Measurements from ENCODE around the gene PAX6.
A peak's percentile ranks its signal among the peaks of the same experiment; 100 is the strongest.

The PAX6 gene

DNA sequence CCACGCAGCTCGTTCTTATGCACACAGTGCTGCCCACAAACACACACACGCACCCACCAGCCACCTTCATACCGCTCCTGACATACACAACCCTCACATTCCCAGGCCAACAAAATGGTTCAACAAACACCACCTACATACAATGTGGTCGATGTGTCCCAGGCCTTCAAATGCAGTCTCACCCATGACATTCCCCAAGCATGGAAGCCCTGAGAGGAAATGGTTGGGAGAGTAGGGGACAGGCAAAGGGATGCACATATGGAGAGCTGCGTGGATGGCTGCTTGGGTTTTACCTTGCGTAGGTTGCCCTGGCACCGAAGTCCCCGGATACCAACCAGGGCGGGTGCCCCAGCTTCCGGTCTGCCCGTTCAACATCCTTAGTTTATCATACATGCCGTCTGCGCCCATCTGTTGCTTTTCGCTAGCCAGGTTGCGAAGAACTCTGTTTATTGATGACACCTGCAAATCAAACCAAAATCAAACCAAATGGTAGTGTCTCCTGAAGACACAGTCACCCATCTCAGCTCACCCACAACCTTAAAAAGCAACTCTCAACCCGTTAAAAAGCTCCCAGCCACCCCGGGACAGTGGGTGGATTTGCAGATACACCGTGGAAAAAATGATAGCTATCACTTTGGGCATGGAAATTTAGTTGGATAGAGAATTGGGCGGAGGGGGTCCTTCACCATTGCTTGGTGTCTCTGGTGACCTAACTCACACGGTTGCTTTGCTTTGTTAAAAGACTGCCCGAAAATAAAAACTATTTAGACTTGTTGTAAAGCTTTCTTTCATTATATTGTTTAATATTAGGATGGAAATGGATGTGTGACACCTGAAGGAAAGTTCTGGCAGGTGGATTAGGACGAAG is 10.5 kb downstream of the PAX6 start:
- Mint-ChIP-seq H3K4me1 (ENCODE audit: low read depth) (peaks cover 20% of the 10 kb centered on the region), H3K9me3 (no peaks in the 10 kb centered on the region), H3K27ac (peak overlapping the region; percentile 72), H3K36me3 (ENCODE audit: low read depth) (peaks cover 7% of the 10 kb centered on the region), H3K4me3 (peak overlapping the region; percentile 5), H3K27me3 (ENCODE audit: low read depth) (peaks cover 95% of the 10 kb centered on the region)
- DNase-seq (ENCODE audit: low spot score): no peak

DNA sequence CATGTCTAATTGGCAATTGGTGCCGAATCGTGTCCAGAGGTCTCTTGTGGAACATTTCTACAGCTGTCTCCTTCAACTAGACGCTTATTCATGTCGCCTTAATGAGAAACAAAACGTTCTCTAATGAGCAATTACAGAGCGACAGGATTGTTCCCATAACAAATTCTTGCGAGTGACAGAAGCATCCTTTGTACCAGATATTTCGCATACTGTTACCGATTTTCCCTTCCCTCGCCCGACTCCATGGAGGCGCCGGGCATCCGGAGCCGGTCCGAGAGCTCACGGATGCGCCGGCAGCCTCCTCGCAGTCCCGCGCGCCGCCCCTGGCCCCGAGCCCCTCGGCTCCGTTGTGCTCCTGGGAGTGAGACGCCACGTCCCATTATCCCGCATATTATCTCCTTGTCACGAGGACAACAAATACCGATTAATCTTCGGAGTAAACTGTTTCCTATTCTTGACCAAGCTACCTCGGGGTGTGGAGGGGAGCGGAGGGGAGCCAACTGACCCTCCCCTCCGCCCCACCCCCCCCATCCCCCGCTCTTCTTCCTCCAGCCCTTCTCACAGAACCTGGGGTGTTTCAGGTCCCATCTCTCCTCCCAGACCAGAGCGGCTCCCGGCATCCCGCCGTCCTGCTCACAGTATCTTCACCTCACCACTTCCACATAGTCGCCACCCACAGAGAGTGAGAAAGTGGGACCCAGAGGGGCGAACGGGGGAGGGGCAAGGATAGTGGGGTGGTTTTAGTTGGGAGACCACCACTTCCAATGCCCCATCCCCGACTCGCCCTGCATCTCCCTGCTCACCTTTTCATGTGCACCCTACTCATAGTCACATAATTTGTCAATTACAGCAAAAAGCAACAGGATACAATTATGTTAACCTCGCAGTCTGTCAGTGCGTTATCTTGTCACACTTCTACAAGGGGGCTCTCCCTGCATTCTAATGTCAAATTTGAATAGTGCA is 11.4 kb downstream of the PAX6 start:
- no peak for DNase-seq (ENCODE audit: low spot score)
- no peaks in the 10 kb centered on the region for H3K9me3 Mint-ChIP-seq
- H3K36me3 Mint-ChIP-seq (ENCODE audit: low read depth): peaks cover 7% of the 10 kb centered on the region
- peaks cover 92% of the 10 kb centered on the region for H3K27me3 Mint-ChIP-seq (ENCODE audit: low read depth)
- peaks cover 20% of the 10 kb centered on the region for H3K4me1 Mint-ChIP-seq (ENCODE audit: low read depth)
- peak overlapping the region; percentile 5 for H3K4me3 Mint-ChIP-seq
- peak overlapping the region; percentile 72 for H3K27ac Mint-ChIP-seq

DNA sequence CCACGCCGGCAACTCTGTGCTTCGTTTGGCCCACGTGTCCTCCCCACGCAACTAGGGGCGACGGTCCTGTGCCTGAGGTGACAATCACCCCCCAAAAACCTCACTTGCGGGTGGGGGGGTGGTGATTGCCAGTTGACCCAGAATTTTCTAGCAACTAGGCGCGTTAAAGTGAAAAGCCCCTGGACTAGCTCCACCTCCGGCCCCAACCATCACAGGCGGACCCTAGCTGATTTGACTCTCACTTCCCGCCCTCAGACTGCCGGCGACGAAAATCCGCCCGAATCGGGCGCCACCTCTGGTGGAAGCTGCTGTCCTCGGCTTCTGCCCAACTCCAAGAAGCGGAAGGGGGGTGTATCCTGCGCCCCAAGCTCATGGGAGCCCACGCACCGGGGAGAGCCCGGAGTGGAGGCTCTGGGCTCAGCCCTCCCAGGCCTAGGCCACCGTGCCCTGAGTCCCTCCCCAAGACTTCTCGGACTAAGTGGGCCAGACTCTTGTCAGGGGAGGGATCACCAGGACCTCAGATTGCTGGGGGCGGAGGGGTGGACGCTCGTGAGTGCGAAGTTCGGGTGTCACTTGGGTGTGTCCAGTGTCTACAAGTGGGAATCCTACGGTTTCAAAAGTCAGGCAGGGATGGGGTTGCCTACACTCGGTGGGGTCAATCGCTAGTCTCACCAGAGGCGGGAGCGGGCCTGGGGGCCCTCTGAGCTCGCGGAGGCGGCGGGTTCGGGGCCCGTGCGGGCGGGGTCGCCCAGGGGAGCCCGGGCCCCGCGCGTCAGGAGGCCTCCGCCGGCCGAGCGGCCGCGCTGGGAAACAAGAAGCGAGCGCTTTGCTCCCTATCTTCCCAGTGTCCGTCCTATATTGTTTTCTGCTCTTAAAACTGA is 12.3 kb downstream of the PAX6 start:
- H3K36me3 Mint-ChIP-seq (ENCODE audit: low read depth): peaks cover 6% of the 10 kb centered on the region
- H3K4me1 Mint-ChIP-seq (ENCODE audit: low read depth): peaks cover 17% of the 10 kb centered on the region
- no peaks in the 10 kb centered on the region for H3K9me3 Mint-ChIP-seq
- no peak overlapping the region for H3K27ac Mint-ChIP-seq
- no peak for DNase-seq (ENCODE audit: low spot score)
- H3K4me3 Mint-ChIP-seq: no peak overlapping the region
- H3K27me3 Mint-ChIP-seq (ENCODE audit: low read depth): peaks cover 90% of the 10 kb centered on the region

DNA sequence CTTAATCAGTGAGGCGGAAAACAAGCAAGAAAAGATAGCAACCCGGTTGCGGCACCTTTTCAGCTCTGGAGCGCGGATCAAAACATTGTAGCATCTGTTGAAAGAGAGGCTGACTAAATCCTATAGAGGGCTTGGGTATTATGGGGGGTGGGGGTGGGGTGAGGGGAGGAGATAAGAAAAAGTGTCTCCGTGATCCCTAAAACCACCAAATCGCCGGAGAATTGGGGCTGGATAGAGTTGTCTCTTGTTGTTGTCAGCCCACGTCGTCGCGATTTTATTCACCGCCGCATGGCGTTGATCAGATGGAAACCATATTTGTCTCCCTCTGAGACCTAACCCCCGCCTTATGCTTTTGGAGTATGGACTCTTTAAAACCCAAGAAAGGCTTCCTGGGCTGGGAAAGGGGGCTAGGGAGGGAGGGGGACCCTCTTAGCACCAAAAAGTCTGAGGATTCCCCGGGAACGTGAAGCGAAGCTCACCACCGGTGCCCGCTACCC is 13.0 kb downstream of the PAX6 start:
- Mint-ChIP-seq H3K9me3 (no peaks in the 10 kb centered on the region), H3K27ac (peak overlapping the region; percentile 63), H3K27me3 (ENCODE audit: low read depth) (peaks cover 83% of the 10 kb centered on the region), H3K4me1 (ENCODE audit: low read depth) (peaks cover 10% of the 10 kb centered on the region), H3K36me3 (ENCODE audit: low read depth) (no peaks in the 10 kb centered on the region), H3K4me3 (no peak overlapping the region)
- DNase-seq (ENCODE audit: low spot score): no peak

DNA sequence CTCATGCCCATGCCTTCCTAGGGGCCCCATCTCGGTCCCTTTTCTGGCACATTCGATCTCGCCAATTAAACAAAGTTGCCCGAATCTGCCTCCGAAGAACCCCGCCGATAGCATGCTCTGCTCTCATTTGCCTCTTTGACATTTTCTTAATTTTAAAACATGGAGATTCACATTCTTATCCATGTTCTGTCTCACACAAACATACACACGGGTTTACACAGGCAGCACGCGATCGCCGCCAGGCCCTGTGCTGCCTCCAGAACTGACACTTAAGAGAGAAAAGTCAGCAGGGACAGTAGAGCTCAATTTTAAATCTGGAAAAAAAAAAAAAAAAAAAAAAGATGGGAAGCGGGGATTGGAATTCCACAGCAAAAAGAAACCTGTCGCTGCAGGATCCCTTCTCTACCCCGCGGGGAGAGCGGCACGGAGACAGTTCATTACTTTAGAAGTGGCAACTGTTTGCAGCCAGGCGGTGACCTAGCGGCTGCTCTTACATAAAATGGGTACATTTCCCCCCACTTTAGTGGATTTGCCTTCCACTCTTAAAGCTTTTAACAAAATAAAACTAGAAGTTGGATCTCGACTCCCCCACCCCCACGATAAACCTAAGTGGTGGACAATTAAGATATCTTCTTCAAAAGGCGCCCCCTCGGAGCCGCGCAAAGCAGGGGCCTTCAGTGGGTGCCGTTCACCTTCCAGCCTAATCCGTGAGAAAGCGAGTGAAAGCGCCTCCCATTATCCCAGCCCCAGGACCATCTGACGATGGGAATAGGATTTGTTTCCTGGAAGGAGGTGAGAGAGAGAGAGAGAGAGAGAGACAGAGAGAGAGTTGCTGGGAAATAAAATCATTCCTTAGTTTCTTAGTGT is 13.7 kb downstream of the PAX6 start:
- H3K27me3 Mint-ChIP-seq (ENCODE audit: low read depth): peaks cover 76% of the 10 kb centered on the region
- peak overlapping the region; percentile 63 for H3K27ac Mint-ChIP-seq
- no peaks in the 10 kb centered on the region for H3K9me3 Mint-ChIP-seq
- no peak for DNase-seq (ENCODE audit: low spot score)
- no peaks in the 10 kb centered on the region for H3K36me3 Mint-ChIP-seq (ENCODE audit: low read depth)
- H3K4me1 Mint-ChIP-seq (ENCODE audit: low read depth): peaks cover 8% of the 10 kb centered on the region
- H3K4me3 Mint-ChIP-seq: no peak overlapping the region

DNA sequence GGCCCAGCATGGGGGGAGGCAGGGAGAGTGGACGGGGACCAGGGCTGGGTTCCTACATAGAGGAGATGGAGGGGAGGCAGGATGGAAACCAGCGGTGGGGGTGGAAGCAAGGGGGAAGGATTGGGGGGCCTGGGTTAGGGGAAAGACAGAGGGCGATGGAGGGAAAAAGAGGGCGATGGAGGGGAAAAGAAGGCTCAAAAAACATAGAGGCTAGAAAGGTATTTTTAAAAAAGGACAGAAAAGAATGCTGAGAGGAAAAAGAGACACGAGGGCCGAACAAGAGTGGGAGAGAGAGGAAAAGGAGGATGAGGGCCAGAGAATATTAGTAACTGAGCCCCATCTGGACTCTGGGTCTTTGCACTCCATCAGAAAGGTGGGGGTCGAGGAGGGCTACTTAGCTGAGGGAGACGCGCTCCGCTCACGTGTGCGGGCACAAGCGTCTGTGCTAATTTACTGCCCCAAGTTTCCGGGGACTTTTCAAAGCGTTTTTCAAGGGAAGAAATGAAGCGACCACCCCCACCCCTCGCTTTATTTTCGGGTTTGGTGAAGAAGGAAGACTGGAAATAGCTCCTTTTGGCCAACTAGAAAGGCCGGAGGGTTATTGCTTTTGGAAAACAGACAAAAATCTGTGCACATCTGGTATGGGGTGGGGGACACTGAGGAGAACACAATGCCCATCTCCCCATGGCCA is 14.5 kb downstream of the PAX6 start:
- no peak for DNase-seq (ENCODE audit: low spot score)
- no peaks in the 10 kb centered on the region for H3K36me3 Mint-ChIP-seq (ENCODE audit: low read depth)
- H3K9me3 Mint-ChIP-seq: no peaks in the 10 kb centered on the region
- H3K27me3 Mint-ChIP-seq (ENCODE audit: low read depth): peaks cover 69% of the 10 kb centered on the region
- peaks cover 8% of the 10 kb centered on the region for H3K4me1 Mint-ChIP-seq (ENCODE audit: low read depth)
- no peak overlapping the region for H3K4me3 Mint-ChIP-seq
- H3K27ac Mint-ChIP-seq: no peak overlapping the region

DNA sequence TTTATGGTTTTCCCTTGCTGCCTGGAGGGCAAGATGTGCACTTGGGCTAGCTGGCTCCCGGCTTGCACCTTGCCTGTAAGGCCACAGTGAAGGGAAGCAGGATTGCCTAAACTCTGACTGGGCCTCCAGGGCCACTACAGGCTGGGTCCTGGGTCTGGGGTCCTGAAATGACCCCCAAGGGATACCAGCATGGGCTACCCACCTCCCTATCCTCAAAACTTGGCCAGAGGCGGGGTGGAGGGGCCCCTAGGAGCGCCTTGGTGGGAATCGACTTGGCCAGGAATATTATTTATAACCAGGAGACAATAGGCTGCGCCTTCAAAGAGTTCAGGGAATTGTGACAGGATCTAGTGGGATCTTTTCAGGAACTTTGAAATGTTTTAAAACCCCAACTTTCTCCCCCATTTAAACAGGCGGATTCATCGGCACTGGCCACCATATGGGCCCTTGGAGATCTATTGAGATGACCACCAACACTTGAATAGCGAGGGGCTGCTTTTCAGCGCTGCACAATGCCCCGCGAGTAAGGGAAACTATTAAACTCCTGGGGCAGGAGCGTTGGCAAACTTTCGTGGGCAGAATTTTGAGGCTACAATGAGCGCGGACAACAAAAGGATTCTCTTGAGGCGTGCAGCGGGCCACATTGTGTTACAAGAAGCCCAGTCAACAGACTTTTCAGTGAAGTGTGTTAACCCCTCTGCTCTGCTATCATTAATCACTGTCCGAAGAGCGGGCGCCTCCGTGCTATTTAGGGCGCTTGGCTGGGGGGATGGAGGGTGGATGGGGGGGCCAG is 15.2 kb downstream of the PAX6 start:
- Mint-ChIP-seq H3K36me3 (ENCODE audit: low read depth) (no peaks in the 10 kb centered on the region), H3K27ac (no peak overlapping the region), H3K9me3 (no peaks in the 10 kb centered on the region), H3K4me3 (no peak overlapping the region), H3K27me3 (ENCODE audit: low read depth) (peaks cover 66% of the 10 kb centered on the region), H3K4me1 (ENCODE audit: low read depth) (peaks cover 8% of the 10 kb centered on the region)
- no peak for DNase-seq (ENCODE audit: low spot score)

DNA sequence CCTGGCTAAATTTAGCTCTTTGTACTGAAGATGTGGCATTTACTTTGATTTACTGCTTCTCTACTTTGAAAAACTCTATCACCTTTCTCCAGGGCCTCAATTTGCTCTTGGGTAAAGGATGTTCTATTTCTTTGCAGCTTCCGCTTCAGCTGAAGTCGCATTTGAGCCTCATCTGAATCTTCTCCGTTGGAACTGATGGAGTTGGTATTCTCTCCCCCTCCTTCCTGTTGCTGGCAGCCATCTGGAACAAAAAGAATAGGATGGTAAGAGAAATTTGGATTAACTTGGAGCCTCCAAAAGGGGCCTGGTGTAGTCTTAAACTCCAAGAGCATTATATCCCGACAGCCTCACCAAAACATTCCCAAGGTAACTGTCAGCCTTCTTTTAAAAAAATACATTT is 16.6 kb downstream of the PAX6 start:
- no peak for DNase-seq (ENCODE audit: low spot score)
- Mint-ChIP-seq H3K27ac (no peak overlapping the region), H3K4me3 (no peak overlapping the region), H3K27me3 (ENCODE audit: low read depth) (peaks cover 53% of the 10 kb centered on the region), H3K9me3 (no peaks in the 10 kb centered on the region), H3K36me3 (ENCODE audit: low read depth) (no peaks in the 10 kb centered on the region), H3K4me1 (ENCODE audit: low read depth) (peaks cover 3% of the 10 kb centered on the region)

DNA sequence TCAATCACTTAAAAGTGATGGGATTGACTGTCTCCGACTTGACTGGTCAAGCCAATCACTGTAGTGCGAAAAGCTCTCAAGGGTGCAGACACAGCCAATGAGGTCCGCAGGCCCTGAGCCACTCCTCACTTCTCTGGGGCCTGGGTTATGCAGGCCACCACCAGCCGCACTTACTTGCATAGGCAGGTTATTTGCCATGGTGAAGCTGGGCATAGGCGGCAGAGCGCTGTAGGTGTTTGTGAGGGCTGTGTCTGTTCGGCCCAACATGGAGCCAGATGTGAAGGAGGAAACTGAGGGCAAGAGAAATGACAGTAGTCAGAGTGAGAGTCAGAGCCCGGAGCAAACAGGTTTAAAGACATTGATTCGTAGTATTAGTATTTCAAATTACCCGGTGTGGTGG is 17.9 kb downstream of the PAX6 start:
- DNase-seq (ENCODE audit: low spot score): no peak
- Mint-ChIP-seq H3K4me1 (ENCODE audit: low read depth) (peaks cover 3% of the 10 kb centered on the region), H3K27ac (no peak overlapping the region), H3K9me3 (no peaks in the 10 kb centered on the region), H3K27me3 (ENCODE audit: low read depth) (peaks cover 42% of the 10 kb centered on the region), H3K4me3 (no peak overlapping the region), H3K36me3 (ENCODE audit: low read depth) (no peaks in the 10 kb centered on the region)

DNA sequence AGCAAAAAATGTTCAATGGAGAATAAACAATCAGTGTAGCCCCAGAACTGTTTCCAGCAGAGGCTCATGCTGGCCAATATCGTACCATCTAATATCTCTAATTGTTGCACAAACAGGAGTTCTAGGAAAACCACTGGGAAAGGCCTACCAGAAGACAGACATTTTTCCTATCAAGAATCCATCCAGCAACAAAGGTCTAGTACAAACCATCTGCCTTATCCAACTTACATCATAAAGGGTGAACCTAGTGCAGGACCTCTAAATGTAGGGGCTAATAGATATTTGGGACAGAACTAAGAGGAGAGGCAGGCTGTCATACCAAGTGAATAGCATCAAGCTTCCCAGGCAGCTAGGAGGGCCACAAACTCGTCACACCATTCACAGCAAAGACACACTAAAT is 18.7 kb downstream of the PAX6 start:
- DNase-seq (ENCODE audit: low spot score): no peak
- peaks cover 34% of the 10 kb centered on the region for H3K27me3 Mint-ChIP-seq (ENCODE audit: low read depth)

DNA sequence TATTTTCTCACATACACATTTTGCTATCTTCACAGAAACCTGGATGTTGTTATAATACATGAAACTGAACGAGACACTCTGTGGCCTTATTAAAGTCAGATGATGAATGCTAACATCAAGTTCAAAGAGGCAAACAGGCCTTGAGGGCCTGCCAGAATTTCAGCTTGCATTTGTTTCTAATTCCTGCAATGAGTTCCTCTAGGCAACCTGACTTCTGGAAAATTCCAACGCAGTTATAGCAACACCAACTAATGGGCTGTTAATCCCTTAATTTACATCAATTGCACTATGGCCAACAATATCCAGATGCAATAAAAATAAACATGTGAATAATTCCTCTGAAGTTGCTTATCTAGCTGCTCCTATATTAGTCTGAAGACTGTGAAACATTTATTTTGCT is 19.1 kb downstream of the PAX6 start:
- H3K9me3 Mint-ChIP-seq: no peaks in the 10 kb centered on the region
- H3K36me3 Mint-ChIP-seq (ENCODE audit: low read depth): no peaks in the 10 kb centered on the region
- no peak for DNase-seq (ENCODE audit: low spot score)
- H3K27me3 Mint-ChIP-seq (ENCODE audit: low read depth): peaks cover 30% of the 10 kb centered on the region
- H3K27ac Mint-ChIP-seq: no peak overlapping the region
- H3K4me1 Mint-ChIP-seq (ENCODE audit: low read depth): no peaks in the 10 kb centered on the region
- H3K4me3 Mint-ChIP-seq: no peak overlapping the region

More for the DNA sequence above, 18.7 kb downstream of the PAX6 start:
- Mint-ChIP-seq H3K9me3 (no peaks in the 10 kb centered on the region), H3K27ac (no peak overlapping the region), H3K4me3 (no peak overlapping the region), H3K4me1 (ENCODE audit: low read depth) (no peaks in the 10 kb centered on the region), H3K36me3 (ENCODE audit: low read depth) (no peaks in the 10 kb centered on the region)

DNA sequence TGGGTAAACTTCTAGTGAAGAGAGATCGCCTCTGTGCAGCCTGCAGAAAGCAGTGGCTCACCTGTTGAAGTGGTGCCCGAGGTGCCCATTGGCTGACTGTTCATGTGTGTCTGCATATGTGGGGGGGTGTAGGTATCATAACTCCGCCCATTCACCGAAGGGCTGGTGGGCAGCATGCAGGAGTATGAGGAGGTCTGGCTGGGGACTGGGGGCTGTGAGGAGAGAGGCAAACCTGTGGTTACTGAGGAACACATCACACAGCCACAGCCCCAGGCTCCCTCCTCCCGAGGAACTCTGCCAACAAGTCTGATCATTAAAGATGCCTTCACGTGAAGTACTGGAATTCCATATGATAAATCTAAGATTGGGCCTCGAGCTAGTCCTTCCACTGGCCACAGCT is 20.5 kb downstream of the PAX6 start:
- no peak overlapping the region for H3K27ac Mint-ChIP-seq

More for the DNA sequence above, 20.5 kb downstream of the PAX6 start:
- Mint-ChIP-seq H3K36me3 (ENCODE audit: low read depth) (no peaks in the 10 kb centered on the region), H3K4me3 (no peak overlapping the region), H3K9me3 (no peaks in the 10 kb centered on the region), H3K4me1 (ENCODE audit: low read depth) (no peaks in the 10 kb centered on the region), H3K27me3 (ENCODE audit: low read depth) (peaks cover 17% of the 10 kb centered on the region)
- DNase-seq (ENCODE audit: low spot score): no peak
